Heart left ventricle (tissue), 13 donors: ENCODE data around the gene SHC4.

Source experiments
- CTCF ChIP-seq, 12 donors: fragments of 200-600 bp; sonication (generic) in 4 of 12; IDR thresholded peaks; one replicate each; pipeline versions ENCODE4 v1.5.0 to v1.8.0; 2018 to 2022; ENCODE audit warnings: antibody characterized with exemption in 12 of 12, mild to moderate bottlenecking in 5 of 12
- POLR2A ChIP-seq, 2 donors: fragments of 450-650 bp; IDR thresholded peaks; one replicate each; pipeline ENCODE4 v1.6.1; 2017; ENCODE audit warnings: antibody characterized with exemption in 2 of 2, mild to moderate bottlenecking in 2 of 2, moderate library complexity in 2 of 2
- donor health status: ischemic (EF 13 %, LVEDD 7.1; RV severe dilation, severe dysfunction).
- donor health status: DM: no; HTN: yes; CAD: no.
- donor health status: DM: no; HTN: no; CAD: no.
- donor health status: ischemic (EF 25% LVEDD 6.9; RV normal size, moderate dysfunction).
- donor health status: ischemic (EF 25% LVEDD 5.7; RV mildly dilated, moderate dysfunction).
- donor health status: ischemic (EF 35%, LVEDD 5.7; RV mildly dilated, moderate dysfunction).
- donor health status: nonischemic (EF 11% LVEDD 7.7; RV severe dilation, severe dysfunction).
- donor health status: DM: yes; HTN: yes; CAD: no.
- donor health status: PGD.
- donor health status: ischemic (EF 29% LVEDD 5.4; RV normal size, mild dysfunction).
- donor health status: nonischemic (EF 23%, LVEDD 6.1; RV moderate dilation, normal function).

- TF ChIP-seq CTCF (IDR thresholded peaks at IDR 0.05) (no peak), POLR2A (IDR thresholded peaks at IDR 0.05) (no peak)
Observed at GRCh38 chr15:48777645-48778330, 185.9 kb downstream of the SHC4 start.
